ENCODE data around the gene S100PBP. TPM values are rescaled to one million over a fixed set of nuclear protein-coding genes. Genes with fewer than 3 reads are reported as not detected.
"Not testable (repeated sequence)": the region's sequence is repeated elsewhere in the genome, so short reads cannot be mapped to it uniquely, and the experiment has no call there.

S100PBP gene
- total and polyA plus RNA-seq, 4 experiments from 2014 or later = 6.5 to 65.5 (median 38.6) TPM

- Histone ChIP-seq H3K9me3 (ENCODE audit: control insufficient read depth in 1 of 2, low read length in 2 of 2) (no peaks in the 10 kb centered on the region), H3K4me3 (ENCODE audit: low read length in 2 of 2) (no peak overlapping the region), H3K4me1 (ENCODE audit: insufficient read depth, low read length) (no peaks in the 10 kb centered on the region), H3K36me3 (ENCODE audit: insufficient read depth, low read length) (peaks cover 58% of the 10 kb centered on the region), H3K27ac (ENCODE audit: low read depth, low read length) (no peak overlapping the region), H3K27me3 (ENCODE audit: insufficient read depth, low read length) (no peaks in the 10 kb centered on the region)
- Mint-ChIP-seq H3K9me3 (no peaks in the 10 kb centered on the region), H3K4me3 (no peak overlapping the region), H3K4me1 (peaks cover 2 to 6% (median 3%) of the 10 kb centered on the region in 4 donors), H3K36me3 (peaks cover 51 to 73% of the 10 kb centered on the region in 2 donors), H3K27me3 (no peaks in the 10 kb centered on the region), H3K27ac (no peak overlapping the region)
- ChIA-PET CTCF (ENCODE audit: partially characterized antibody) (interaction anchor here (1.1 to 2.8 kb wide), 2 partner anchors 11 to 72 kb away, joined by 5 to 18 read pairs; no protein-coding TSS in a partner anchor), POLR2A (ENCODE audit: partially characterized antibody) (interaction anchor here (1.3 kb wide), 1 partner anchor 9 kb away, joined by 3 read pairs; no protein-coding TSS in a partner anchor)
- no peak for DNase-seq
- intact Hi-C loops (cut with micrococcal nuclease) = no loop called here
These were observed 33.6 kb upstream of the S100PBP start for GRCh38 chr1:32783851-32784250.

- H3K4me1 ChIP-seq (ENCODE audit: insufficient read depth, low read length) = no peaks in the 10 kb centered on the region
- no peaks in the 10 kb centered on the region for H3K27me3 Mint-ChIP-seq
- no peak overlapping the region for H3K27ac Mint-ChIP-seq
- H3K27me3 ChIP-seq (ENCODE audit: insufficient read depth, low read length) = no peaks in the 10 kb centered on the region
- DNase-seq = no peak
- peaks cover 43 to 63% of the 10 kb centered on the region in 2 donors for H3K36me3 Mint-ChIP-seq
- no peaks in the 10 kb centered on the region for H3K9me3 ChIP-seq (ENCODE audit: control insufficient read depth in 1 of 2, low read length in 2 of 2)
- ChIA-PET CTCF (ENCODE audit: partially characterized antibody) (interaction anchor here (1.1 to 2.8 kb wide), 3 partner anchors 12 to 73 kb away, joined by 5 to 18 read pairs (median 8); no protein-coding TSS in a partner anchor), POLR2A (ENCODE audit: partially characterized antibody) (no interaction called here)
- H3K4me3 Mint-ChIP-seq = no peak overlapping the region
- H3K9me3 Mint-ChIP-seq = no peaks in the 10 kb centered on the region
- no peak overlapping the region for H3K27ac ChIP-seq (ENCODE audit: low read depth, low read length)
- H3K4me3 ChIP-seq (ENCODE audit: low read length in 2 of 2) = no peak overlapping the region
- H3K36me3 ChIP-seq (ENCODE audit: insufficient read depth, low read length) = peaks cover 53% of the 10 kb centered on the region
- H3K4me1 Mint-ChIP-seq = peaks cover 2 to 6% (median 3%) of the 10 kb centered on the region in 4 donors
- intact Hi-C loops (cut with micrococcal nuclease) = no loop called here
These were observed 32.6 kb upstream of the S100PBP start for GRCh38 chr1:32784817-32785216.

- peaks cover 41 to 56% of the 10 kb centered on the region in 2 donors for H3K36me3 Mint-ChIP-seq
- intact Hi-C loops (cut with micrococcal nuclease) = no loop called here
- Histone ChIP-seq H3K4me1 (ENCODE audit: insufficient read depth, low read length) (no peaks in the 10 kb centered on the region), H3K9me3 (ENCODE audit: control insufficient read depth in 1 of 2, low read length in 2 of 2) (no peaks in the 10 kb centered on the region), H3K27me3 (ENCODE audit: insufficient read depth, low read length) (no peaks in the 10 kb centered on the region), H3K27ac (ENCODE audit: low read depth, low read length) (no peak overlapping the region), H3K36me3 (ENCODE audit: insufficient read depth, low read length) (peaks cover 43% of the 10 kb centered on the region), H3K4me3 (ENCODE audit: low read length in 2 of 2) (no peak overlapping the region)
- no peak for DNase-seq
- H3K27me3 Mint-ChIP-seq = no peaks in the 10 kb centered on the region
- CTCF ChIA-PET (ENCODE audit: partially characterized antibody) = interaction anchor here (1.2 to 6.8 kb wide), 3 partner anchors 13 to 74 kb away, joined by 4 to 29 read pairs (median 8); no protein-coding TSS in a partner anchor
- POLR2A ChIA-PET (ENCODE audit: partially characterized antibody) = no interaction called here
- peaks cover 2 to 7% (median 3%) of the 10 kb centered on the region in 4 donors for H3K4me1 Mint-ChIP-seq
- H3K4me3 Mint-ChIP-seq = no peak overlapping the region
- H3K27ac Mint-ChIP-seq = peak overlapping the region in 4 of 7 donors; percentile 61 to 79 (median 70)
- no peaks in the 10 kb centered on the region for H3K9me3 Mint-ChIP-seq
These were observed 30.6 kb upstream of the S100PBP start for GRCh38 chr1:32786856-32787255.

- intact Hi-C loops (cut with micrococcal nuclease); H3K9me3 ChIP-seq (ENCODE audit: control insufficient read depth in 1 of 2, low read length in 2 of 2); H3K9me3 Mint-ChIP-seq; DNase-seq; H3K27me3 Mint-ChIP-seq; H3K27ac Mint-ChIP-seq; H3K27ac ChIP-seq (ENCODE audit: low read depth, low read length); H3K4me1 ChIP-seq (ENCODE audit: insufficient read depth, low read length); H3K27me3 ChIP-seq (ENCODE audit: insufficient read depth, low read length); H3K4me3 ChIP-seq (ENCODE audit: low read length in 2 of 2); H3K4me3 Mint-ChIP-seq: not testable (repeated sequence)
- POLR2A ChIA-PET (ENCODE audit: partially characterized antibody) = interaction anchor here (0.6 to 1.6 kb wide), 2 partner anchors 10 to 74 kb away, joined by 4 to 6 read pairs; no protein-coding TSS in a partner anchor
- Mint-ChIP-seq H3K4me1 (peaks cover 4 to 22% (median 9%) of the 10 kb centered on the region in 4 donors), H3K36me3 (peaks cover 45 to 47% of the 10 kb centered on the region in 2 donors)
- CTCF ChIA-PET (ENCODE audit: partially characterized antibody) = interaction anchor here (1.2 to 6.8 kb wide), 3 partner anchors 16 to 77 kb away, joined by 4 to 29 read pairs (median 6); no protein-coding TSS in a partner anchor
- H3K36me3 ChIP-seq (ENCODE audit: insufficient read depth, low read length) = peaks cover 36% of the 10 kb centered on the region
These were observed 28.1 kb upstream of the S100PBP start for GRCh38 chr1:32789356-32789755.

- no peaks in the 10 kb centered on the region for H3K9me3 ChIP-seq (ENCODE audit: control insufficient read depth in 1 of 2, low read length in 2 of 2)
- no peak for DNase-seq
- Mint-ChIP-seq H3K4me3 (no peak overlapping the region), H3K27ac (peak overlapping the region in 2 of 7 donors; percentile 29 to 57), H3K9me3 (no peaks in the 10 kb centered on the region), H3K36me3 (peaks cover 32 to 35% of the 10 kb centered on the region in 2 donors), H3K27me3 (no peaks in the 10 kb centered on the region), H3K4me1 (peaks cover 2 to 23% (median 7%) of the 10 kb centered on the region in 4 donors)
- H3K4me1 ChIP-seq (ENCODE audit: insufficient read depth, low read length) = no peaks in the 10 kb centered on the region
- ChIA-PET CTCF (ENCODE audit: partially characterized antibody) (interaction anchor here (1.1 to 6.8 kb wide), 2 partner anchors 18 to 35 kb away, joined by 3 to 29 read pairs; no protein-coding TSS in a partner anchor), POLR2A (ENCODE audit: partially characterized antibody) (no interaction called here)
- no peak overlapping the region for H3K4me3 ChIP-seq (ENCODE audit: low read length in 2 of 2)
- intact Hi-C loops (cut with micrococcal nuclease) = no loop called here
- no peaks in the 10 kb centered on the region for H3K27me3 ChIP-seq (ENCODE audit: insufficient read depth, low read length)
- no peak overlapping the region for H3K27ac ChIP-seq (ENCODE audit: low read depth, low read length)
- H3K36me3 ChIP-seq (ENCODE audit: insufficient read depth, low read length) = peaks cover 26% of the 10 kb centered on the region
These were observed 25.6 kb upstream of the S100PBP start for GRCh38 chr1:32791881-32792280.

GRCh38 chr1:32795763-32796162 is 21.7 kb upstream of the S100PBP start:
- H3K4me3 ChIP-seq (ENCODE audit: low read length in 2 of 2); H3K27ac ChIP-seq (ENCODE audit: low read depth, low read length); DNase-seq; H3K4me3 Mint-ChIP-seq; H3K9me3 Mint-ChIP-seq; intact Hi-C loops (cut with micrococcal nuclease); H3K27me3 ChIP-seq (ENCODE audit: insufficient read depth, low read length); H3K9me3 ChIP-seq (ENCODE audit: control insufficient read depth in 1 of 2, low read length in 2 of 2); POLR2A ChIA-PET (ENCODE audit: partially characterized antibody); H3K27me3 Mint-ChIP-seq: not testable (repeated sequence)
- Mint-ChIP-seq H3K4me1 (peaks cover 21 to 55% (median 37%) of the 10 kb centered on the region in 4 donors), H3K36me3 (peaks cover 34 to 41% of the 10 kb centered on the region in 2 donors), H3K27ac (peak overlapping the region in 1 of 7 donors; percentile 15)
- CTCF ChIA-PET (ENCODE audit: partially characterized antibody) = interaction anchor here (1.6 kb wide), 1 partner anchor 10 kb away, joined by 3 read pairs; no protein-coding TSS in a partner anchor
- Histone ChIP-seq H3K4me1 (ENCODE audit: insufficient read depth, low read length) (peaks cover 39% of the 10 kb centered on the region), H3K36me3 (ENCODE audit: insufficient read depth, low read length) (peaks cover 14% of the 10 kb centered on the region)

GRCh38 chr1:32797456-32797855 is 20.0 kb upstream of the S100PBP start:
- intact Hi-C loops (cut with micrococcal nuclease) = no loop called here
- DNase-seq = no peak
- no peaks in the 10 kb centered on the region for H3K9me3 ChIP-seq (ENCODE audit: control insufficient read depth in 1 of 2, low read length in 2 of 2)
- H3K27me3 ChIP-seq (ENCODE audit: insufficient read depth, low read length) = no peaks in the 10 kb centered on the region
- H3K27me3 Mint-ChIP-seq = no peaks in the 10 kb centered on the region
- H3K9me3 Mint-ChIP-seq = no peaks in the 10 kb centered on the region
- ChIA-PET CTCF (ENCODE audit: partially characterized antibody) (no interaction called here), POLR2A (ENCODE audit: partially characterized antibody) (interaction anchor here (3.5 kb wide), 1 partner anchor 19 kb away, joined by 20 read pairs; the partner anchor contains the start of genes S100PBP and YARS1)
- H3K27ac ChIP-seq (ENCODE audit: low read depth, low read length) = no peak overlapping the region
- H3K4me3 Mint-ChIP-seq = peak overlapping the region in 2 of 8 donors; percentile 7 to 47
- peak overlapping the region; percentile 28 to 93 (median 88) for H3K27ac Mint-ChIP-seq
- H3K4me3 ChIP-seq (ENCODE audit: low read length in 2 of 2) = no peak overlapping the region
- H3K36me3 ChIP-seq (ENCODE audit: insufficient read depth, low read length) = no peaks in the 10 kb centered on the region
- H3K4me1 ChIP-seq (ENCODE audit: insufficient read depth, low read length) = peaks cover 54% of the 10 kb centered on the region
- peaks cover 33 to 63% (median 52%) of the 10 kb centered on the region in 4 donors for H3K4me1 Mint-ChIP-seq
- H3K36me3 Mint-ChIP-seq = peaks cover 23 to 39% of the 10 kb centered on the region in 2 donors

Data from CD4-positive, alpha-beta memory T cell (primary cell).